RPMI7951 (cell line): Measurements from ENCODE around the gene MTURN. TPM values are rescaled to one million over a fixed set of nuclear protein-coding genes. Genes with fewer than 3 reads are reported as not detected.
A peak's percentile ranks its signal among the peaks of the same experiment; 100 is the strongest.
"Not testable (repeated sequence)": the region's sequence is repeated elsewhere in the genome, so short reads cannot be mapped to it uniquely, and the experiment has no call there.

Source experiments
- DNase-seq: peaks from one replicate; pipeline ENCODE4 v3.0.0-alpha.2; 2012; ENCODE audit warnings: low read depth
- total RNA-seq: library from RNA; depleted of rRNA; stranded (reverse); fragments of >200 nt; shearing (Covaris generic); gene quantifications from 2 replicates; pipeline ENCODE4 v1.2.3, GENCODE V29; 2014

The MTURN gene
- total RNA-seq, 1 experiment from 2014 or later = 5.0 TPM

DNA sequence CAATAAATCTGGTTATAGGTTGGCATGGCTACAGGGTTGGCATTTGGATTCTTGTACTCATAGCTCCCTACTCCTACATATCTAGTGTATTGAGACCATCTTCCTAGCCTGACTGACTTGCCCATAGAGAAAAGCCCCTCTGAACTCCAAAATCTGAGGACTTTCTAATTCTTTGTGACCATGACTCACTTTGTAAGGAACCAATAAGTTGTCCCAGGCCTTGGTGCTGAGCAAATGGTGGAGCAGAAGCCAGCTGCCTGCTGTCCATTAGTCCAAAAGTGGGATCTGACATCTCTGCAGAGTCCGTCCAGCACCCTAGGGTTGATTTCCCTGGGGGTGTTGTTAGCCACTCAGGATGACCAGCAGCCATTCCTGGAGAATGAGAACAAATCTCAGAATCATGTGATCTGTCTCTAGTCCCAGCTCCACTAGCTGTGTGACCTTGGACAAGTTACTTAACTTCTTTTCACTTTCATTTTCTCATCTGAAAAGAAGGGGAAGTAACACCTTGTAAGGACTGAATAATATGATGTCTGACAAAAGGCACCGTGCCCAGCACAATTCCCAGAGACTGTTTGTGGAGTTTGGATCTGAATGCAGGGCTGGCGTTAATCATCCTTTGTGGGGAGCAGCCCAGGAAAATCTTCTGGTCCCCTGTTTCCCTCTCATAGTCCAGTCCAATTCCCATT, 44.1 kb downstream of the MTURN start:
- peak; percentile 26 for DNase-seq

DNA sequence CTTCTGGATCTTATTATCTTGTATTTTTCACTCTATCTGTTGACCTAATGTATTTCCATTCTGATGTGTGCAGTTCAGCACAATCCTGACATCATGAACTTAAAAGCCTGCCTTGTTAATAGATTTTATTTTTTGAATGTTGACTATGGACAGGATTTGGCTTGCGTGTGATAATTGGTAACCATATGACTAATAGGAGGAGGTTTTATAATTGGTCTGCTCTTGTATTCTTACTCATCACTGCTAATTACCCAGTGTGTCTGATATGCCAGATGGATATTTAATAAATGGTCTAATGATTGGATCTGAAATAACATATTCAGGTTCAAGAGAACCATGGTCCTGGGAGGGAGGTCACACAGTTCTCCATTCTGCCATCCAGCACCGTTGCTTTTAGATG, 45.9 kb downstream of the MTURN start:
- DNase-seq = no peak

DNA sequence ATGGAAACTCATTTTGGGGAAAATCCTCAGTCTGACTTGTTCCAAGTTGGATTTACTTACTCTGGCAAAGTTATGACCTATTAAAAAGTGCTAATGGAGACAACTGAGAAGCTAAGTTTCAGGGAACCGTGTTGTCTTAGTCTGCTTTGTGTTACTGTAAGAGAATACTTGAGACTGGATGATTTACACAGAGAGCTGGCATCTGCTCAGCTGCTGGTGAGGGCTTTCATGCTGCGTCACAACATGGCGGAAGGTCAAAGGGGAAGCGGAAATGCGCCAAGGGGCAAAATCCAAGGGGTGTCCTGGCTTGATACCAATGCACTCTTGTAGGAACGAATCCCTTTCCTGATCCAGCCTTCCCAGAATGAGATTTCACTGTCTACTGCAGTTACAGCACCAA, 46.4 kb downstream of the MTURN start:
- no peak for DNase-seq

DNA sequence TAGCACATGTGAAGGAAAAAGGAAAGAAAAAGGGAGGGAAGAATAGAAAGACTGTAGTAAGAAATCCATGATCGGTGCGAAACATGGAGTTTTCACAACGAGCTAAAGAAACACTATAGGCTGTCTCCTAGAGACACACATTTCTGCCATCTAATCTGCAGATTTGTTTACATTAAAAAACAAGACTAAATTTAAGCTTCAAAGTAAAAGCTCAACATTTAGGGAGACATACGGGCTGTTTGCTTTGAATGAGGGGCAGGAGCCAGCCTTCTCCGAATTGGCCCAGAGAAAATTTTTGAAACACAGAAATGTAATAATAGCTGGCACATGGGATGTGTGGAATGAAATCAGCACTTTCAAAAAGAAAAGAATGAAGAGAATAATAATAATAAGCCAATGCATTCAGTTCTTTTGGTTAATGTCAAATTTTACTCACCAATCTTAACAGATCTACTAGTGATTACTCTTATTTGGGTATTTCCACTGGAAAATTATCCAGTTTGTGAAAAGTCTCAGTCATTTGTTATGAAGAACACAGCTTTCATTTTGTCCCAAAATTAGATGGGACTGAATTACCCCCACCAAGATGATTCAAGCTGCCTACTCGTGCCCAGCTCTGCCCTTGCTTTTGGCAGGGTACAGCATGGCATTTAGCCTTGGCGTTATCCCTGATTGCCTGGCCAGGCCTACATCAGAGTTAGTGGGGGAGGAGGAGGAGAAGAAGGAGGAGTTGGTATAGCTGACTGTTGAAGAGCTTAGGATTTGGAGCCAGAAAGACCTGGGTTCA, 47.1 kb downstream of the MTURN start:
- DNase-seq = no peak

DNA sequence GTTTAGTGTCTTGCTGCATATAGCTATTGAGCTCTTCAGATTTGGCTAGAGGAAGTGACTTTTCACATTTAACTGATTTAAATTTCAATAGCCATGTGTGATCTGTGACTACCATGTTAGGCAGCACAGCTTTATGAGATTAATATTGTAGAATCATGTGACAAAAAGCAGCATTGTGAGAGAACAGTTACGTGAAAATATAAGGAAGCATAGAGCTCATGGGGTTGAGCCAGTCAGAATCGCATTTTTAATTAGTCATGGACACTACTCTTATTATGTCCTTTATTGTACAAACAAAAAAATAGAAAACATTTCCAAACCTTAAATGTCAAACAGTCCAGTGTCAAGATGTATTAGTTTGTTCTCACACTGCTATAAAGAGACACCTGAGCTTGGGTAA, 48.0 kb downstream of the MTURN start:
- DNase-seq = no peak

DNA sequence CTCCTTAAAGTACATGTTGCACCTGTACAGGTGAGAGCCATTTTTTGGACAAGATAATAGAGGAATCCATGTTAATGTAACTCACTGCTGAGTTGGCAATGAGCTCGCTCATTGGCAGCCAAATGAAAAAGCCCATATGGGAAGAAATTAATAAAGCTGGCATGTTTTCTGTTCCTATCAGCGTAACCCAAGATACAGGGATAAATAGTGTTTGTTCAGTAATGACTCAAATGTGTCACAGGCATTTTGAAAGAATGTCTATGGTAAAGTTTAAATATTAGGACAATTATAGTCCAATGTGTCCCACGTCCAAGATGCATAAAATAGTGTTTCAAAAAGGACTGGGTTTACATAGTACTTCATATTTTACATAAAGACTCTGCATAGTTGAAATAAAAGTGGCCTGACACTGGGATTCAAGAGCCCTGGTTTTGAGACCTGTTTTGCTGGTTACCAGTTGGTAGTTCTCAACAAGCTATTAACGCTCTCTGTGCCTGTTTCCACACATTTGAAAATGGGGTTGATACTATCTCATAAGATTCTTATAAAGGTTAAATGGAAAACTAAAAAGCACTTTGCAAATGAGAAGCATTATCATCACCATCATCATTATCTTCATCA, 49.1 kb downstream of the MTURN start:
- no peak for DNase-seq

DNA sequence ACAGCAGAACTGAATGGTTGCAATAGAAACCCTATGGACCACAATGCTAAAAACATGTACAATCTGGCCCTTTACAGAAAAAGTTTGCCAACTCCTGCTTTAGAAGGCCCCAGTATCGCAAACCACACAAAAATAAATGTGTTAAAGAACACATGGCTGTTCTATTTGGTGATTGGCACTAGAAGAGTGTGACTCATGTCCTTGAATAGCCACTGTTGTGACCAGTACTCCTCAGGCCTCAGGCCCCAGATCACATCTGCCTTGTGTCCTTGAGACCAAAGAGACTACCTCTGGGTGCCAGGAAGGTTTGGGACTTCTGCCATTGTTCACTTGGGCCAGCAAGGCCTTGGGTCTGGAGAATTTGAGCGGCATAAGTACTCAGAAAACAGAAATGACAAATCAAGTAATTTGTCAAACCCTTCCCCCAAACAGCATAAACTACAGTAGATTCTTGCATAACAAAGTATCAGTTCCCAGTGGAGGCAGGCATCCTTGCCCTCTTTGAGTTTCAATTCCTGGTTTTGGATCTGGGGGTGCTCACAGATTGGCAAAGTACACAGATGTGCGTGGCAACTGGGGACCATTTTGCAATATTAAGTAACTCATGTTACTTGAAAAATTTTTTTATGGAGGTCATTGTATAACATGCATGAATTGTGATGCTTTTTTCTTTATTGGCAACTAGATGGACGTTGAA, 50.2 kb downstream of the MTURN start:
- DNase-seq = peak; percentile 91

DNA sequence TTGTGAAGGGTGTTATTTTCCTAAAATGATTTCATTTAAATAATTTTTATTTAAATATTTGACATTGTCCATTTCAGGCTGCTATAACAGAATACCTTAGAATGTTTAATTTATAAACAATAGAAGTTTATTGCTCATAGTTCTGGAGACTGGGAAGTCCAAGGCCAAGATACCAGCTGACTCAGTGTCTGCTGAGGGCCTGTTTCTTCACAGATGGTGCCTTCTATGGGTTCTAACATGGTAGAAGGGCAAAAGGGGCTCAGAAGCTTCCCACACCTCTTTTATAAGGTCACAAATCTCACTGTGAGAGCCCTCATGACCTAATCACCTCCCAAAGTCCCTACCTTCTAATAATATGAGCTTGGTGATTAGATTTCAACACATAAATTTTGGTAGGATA, 50.7 kb downstream of the MTURN start:
- DNase-seq = no peak

DNA sequence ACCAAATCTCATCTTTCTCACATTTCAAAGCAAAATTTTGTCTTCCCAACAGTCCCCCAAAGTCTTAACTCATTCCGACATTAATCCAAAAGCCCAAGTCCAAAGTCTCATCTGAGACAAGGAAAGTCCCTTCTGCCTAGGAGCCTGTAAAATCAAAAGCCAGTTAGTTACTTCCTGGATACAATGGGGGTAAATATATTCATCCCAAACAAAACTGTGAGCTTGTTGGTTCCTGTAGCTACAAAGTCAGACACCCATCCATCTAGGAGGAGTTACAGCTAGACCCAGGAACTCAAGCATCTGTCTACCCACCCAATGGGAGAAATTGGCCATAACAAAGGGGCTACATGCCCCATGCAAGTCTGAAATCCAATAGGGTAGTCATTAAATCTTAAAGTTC, 51.9 kb downstream of the MTURN start:
- DNase-seq = no peak

DNA sequence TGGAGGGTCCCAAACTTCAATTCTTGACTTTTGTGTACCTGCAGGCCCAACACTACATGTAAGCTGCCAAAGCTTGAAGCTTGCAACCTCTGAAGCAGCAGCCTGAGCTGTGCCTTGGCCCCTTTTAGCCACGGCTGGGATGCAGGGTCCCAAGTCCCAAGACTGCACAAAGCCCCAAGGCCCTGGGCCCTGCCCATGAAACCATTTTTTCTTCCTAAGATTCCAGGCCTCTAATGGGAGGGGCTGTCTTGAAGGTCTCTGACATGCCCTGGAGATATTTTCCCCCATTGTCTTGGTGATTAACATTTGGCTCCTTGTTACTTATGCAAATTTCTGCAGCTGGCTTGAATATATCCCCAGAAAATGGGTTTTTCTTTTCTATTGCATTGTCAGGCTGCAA, 52.7 kb downstream of the MTURN start:
- DNase-seq = no peak

DNA sequence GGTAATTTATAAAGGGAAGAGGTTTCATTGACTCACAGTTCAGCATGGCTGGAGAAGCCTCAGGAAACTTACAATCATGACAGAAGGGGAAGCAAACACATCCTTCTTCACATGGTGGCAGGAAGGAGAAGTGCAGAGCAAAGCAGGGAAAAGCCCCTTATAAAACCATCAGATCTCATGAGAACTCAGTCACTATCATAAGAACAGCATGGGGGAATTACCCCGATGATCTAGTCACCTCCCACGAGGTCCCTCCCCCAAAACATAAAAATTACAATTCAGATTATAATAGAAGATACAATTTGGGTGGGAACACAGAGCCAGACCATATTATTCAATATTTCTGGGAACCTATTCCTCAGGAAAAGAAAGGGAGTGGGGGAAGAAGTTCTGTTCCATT, 53.6 kb downstream of the MTURN start:
- not testable (repeated sequence) for DNase-seq

DNA sequence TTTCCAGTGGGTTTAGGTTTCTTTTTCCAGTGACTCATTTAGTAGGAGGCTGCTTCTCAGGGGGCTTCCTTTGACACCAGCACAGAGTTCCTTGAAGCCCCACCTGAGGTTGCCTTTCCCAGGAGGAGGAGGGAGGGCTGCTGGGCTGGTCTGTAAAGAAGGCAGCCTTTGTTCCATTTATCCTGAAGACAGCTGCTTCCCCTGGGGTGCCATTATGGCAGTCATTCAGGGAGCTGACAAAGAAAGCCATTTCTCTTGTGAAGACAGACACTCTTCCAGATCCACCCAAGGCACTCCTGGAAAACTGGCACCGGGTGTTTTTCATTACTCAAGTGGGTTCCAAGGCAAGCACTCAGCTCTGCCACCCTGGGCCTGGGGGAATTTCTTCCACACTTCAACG, 54.0 kb downstream of the MTURN start:
- DNase-seq = peak; percentile 42

DNA sequence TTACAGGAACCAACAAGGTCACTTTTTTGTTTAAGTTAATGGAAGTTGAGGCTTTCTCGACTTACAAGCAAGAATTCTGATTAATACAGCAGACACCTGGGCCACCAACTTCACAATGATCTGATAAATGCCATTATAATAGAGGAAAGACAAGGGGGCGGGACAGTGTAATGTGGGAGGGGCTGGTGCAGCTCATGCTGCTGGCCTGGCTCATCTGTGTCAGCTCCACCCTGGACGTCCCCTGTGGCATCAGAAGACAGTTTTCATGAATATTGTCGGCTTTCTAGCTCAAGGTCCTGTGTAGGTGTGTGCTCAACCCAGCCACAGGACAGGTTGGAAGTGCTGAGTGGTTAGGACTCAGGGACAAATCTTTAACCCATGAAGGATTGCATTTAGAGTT, 57.0 kb downstream of the MTURN start:
- DNase-seq = no peak

DNA sequence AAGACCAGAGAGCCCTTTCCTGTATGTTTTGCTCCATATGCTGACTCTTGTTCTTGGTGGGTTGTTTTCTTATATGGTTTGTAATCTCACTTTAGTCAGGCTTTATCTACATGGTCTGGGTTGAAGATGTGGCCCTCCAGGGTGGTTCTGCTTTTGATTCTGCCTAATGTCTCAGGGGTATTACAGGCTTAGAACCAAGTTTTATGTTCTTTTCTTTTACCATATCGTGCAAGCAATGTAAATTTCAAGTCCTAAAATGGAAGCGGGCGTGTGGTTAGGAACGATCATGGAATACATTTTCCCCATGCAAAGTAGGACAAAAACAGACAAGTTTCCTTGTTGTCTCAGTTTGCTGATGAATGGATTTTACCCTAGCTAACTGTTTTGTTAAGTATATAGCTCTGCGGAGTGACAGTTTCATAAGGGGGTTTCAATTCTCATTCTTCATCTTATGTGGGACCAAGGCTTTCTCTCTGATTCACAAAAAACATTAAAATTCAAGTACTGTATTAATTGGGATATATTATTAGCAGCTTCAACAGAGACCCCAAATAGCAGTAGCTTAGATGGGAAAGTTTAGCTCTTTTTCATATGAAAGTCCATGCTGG, 58.7 kb downstream of the MTURN start:
- DNase-seq = no peak

DNA sequence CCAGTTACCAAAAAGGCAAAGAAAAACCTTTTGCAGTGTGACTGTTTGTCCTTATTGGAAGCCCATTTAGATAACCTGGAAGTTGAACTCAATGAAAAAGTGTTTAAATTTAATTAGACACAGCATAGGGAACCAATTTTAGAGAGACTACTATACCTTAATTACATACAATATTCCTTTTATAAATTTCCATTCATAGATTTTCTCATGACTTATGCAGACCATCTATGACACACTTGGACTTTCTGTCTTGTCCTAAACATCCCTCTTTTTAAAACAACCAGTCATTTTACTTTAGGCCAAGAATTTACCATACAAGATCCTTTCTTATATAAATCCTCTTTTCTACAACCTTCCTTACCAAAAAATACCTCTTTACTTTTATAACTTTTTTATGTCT, 61.6 kb downstream of the MTURN start:
- DNase-seq = peak; percentile 15

DNA sequence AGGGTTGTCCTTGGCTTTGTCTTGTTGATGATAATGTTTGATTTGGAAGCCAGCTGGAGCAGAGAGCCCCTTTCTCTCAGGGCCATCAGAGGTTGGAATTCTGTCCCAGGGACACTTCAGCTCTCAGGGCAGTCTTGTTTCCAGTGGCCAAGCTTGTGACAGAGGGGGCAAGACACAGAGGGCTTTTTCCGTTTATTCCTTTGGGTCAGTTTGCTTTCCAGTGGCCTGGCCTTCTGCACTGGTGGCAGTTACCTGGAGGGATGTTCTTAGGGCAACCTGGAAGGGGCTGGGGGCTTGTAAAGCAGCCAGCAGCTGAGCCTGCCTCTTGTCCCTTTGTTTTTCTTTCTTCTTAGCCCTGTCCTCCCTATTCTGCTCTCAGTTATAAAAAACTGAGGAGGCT, 62.7 kb downstream of the MTURN start:
- no peak for DNase-seq

DNA sequence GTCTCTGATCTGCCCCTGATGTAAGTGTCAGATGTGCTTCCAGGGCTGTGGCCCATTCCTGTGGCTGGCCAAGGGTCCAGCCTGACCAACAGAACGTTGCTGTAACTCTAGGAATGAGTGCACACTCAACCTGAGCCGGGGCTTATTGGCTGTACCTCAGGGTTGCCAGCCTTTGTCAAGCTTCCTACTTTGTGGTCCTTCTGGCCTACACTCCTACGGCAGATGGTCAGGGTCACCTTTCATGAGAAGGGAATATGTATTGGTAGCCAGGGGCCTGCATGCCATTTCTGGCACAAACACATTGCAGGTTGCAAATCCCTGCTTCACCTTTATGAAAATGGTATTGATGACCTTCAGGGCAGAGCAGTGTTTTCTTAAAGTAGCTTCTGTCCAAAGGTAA, 64.5 kb downstream of the MTURN start:
- no peak for DNase-seq

DNA sequence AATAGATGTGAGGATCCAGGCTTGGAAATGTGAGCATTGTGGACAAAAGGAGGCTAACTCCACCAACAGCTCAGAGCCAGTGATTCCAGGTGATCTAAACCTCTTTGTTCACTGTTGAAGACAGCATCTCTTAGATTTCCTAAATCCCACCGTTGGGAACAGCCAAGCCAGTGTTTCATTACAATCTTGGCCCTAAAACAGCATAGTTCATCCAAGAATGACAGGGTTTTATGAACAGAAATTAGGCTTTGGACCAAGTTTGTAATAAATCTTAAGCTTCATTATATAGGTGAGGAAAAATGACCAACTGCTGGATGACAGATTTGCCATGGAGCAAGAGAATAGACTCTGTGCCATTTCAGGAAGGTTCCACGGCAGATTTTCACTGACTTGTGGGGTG, 65.8 kb downstream of the MTURN start:
- no peak for DNase-seq

DNA sequence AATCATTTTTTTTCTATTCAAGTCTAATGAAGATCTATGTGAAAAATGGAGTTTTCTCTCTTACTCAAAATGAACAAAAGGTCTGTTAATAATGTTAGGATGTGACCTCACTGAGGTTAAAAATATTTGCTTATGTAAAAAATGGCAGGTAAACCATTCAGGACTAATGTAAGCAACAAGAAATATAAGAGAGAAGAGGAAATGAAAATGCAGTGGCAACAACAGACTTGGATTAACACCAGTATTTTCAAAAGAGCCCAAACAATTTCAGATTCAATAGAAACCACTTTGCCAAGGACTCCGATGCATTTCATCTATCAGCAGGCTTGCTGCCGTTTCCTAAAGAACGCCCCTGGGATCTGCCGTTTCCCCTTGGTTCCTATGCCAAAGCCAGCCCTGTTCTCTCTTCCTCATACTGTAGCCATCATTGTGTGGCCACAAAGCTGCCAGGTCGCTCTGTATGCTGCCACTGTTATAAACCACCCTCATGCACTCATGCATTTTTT, 66.4 kb downstream of the MTURN start:
- no peak for DNase-seq

DNA sequence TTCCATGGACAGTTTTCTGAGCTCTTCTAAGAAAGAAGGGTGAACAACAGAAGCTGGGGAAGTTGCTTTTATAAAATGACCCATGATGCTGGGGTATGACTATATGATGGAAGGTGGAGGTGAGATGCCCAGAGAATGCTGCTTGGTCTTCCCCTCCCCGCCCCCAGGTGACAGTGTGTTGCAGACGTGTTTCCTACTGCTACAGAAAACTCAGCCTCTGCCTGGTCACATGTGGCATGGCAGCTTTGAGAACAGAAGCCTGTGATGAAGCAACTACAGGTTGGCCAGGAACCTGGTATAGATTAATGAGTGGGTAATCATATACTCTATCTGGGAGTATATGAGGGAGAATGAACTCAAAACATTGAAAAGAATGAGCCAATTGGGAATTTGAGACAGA, 67.1 kb downstream of the MTURN start:
- DNase-seq = no peak

DNA sequence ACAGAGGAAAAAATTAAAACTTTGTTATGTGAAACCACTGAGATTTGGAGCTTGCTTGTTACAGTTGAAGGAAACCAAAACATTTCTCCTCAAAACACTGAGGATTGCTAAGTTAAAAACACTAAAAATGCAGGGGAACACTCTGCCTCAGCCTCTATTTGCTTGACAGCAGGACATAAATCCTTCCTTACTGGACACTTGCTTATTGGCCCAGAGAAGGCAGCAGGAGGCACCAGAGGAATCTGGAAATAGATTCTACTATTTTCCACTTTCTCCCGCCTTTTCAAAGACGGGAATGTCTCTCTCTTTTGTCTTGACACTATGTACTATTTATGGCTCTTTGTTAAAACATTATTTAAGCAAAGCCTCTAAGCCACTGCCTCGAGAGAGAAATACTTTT, 67.9 kb downstream of the MTURN start:
- no peak for DNase-seq

DNA sequence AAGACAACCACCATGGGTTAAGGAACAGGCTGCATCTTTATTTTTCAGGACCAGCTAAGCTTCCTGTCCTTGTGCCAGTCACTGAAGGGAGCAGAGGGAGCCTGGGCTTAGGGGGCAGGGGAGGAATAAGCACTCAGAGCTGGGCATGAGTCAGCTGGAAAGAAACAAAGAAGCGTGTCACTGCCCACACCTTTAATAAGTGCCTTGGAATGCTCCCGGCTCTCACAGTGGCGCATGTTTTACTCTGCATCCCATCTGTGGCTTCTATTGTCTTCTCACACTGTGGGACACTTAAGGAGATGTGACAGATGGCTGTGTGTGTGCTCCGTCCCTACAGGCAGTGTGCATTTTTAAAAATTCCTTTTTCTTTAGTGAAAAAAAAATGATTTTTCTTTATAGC, 71.7 kb downstream of the MTURN start:
- peak; percentile 73 for DNase-seq
